ENCODE results near the gene GRK2. TPM values are rescaled to one million over a fixed set of nuclear protein-coding genes. Genes with fewer than 3 reads are reported as not detected.

The GRK2 gene
- total RNA-seq, 1 experiment from 2014 or later: 92.6 TPM

DNA sequence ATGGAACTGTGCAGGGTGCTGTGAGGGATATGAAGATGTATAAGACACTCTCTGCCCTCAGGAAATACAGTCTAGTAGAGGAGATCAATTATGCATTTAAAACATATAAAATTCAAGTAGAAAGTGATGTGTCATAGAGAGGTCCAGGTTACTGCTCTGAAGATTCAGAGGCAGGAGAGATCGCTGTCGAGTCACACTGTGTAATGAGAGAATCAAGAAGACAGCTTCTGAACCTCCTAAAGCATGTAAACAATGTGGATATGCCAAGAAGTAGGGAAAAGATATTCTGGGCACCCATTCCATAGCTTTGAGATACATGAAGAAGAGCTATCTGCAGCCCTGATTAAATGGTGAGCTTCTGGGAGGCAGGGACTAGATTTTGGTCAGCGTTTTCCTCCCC lies 53.7 kb downstream of the GRK2 start:
- H3K27ac ChIP-seq (ENCODE audit: low read depth, low read length, poor library complexity, severe bottlenecking): no peak overlapping the region
- H3K36me3 ChIP-seq (ENCODE audit: insufficient read depth, low read length, poor library complexity, severe bottlenecking): no peaks in the 10 kb centered on the region
- no peaks in the 10 kb centered on the region for H3K4me1 ChIP-seq (ENCODE audit: insufficient read depth, low read length, poor library complexity, severe bottlenecking)
- TF ChIP-seq EZH2 (IDR thresholded peaks at IDR 0.05; ENCODE audit: borderline replicate concordance, low read depth, low read length, poor library complexity, severe bottlenecking): no peak
- TF ChIP-seq, protein P1, sequence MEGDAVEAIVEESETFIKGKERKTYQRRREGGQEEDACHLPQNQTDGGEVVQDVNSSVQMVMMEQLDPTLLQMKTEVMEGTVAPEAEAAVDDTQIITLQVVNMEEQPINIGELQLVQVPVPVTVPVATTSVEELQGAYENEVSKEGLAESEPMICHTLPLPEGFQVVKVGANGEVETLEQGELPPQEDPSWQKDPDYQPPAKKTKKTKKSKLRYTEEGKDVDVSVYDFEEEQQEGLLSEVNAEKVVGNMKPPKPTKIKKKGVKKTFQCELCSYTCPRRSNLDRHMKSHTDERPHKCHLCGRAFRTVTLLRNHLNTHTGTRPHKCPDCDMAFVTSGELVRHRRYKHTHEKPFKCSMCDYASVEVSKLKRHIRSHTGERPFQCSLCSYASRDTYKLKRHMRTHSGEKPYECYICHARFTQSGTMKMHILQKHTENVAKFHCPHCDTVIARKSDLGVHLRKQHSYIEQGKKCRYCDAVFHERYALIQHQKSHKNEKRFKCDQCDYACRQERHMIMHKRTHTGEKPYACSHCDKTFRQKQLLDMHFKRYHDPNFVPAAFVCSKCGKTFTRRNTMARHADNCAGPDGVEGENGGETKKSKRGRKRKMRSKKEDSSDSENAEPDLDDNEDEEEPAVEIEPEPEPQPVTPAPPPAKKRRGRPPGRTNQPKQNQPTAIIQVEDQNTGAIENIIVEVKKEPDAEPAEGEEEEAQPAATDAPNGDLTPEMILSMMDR (conservative IDR thresholded peaks at IDR 0.05; ENCODE audit: low read depth, low read length): no peak
- H3K4me3 ChIP-seq (ENCODE audit: low read depth, low read length, poor library complexity, severe bottlenecking): no peak overlapping the region
- CTCF ChIA-PET: interaction anchor here (0.9 kb wide), 1 partner anchor 31 kb away, joined by 3 read pairs; no protein-coding TSS in a partner anchor
- POLR2A ChIA-PET (ENCODE audit: low non-redundant PET): no interaction called here
- DNase-seq (ENCODE audit: low spot score): no peak
- no TSS peak for BruUV-seq (replicated peaks)
- H3K9me3 ChIP-seq (ENCODE audit: low read depth, low read length, poor library complexity, severe bottlenecking): no peaks in the 10 kb centered on the region
- intact Hi-C loops (cut with micrococcal nuclease; ENCODE audit: unreplicated experiment): no loop called here
- H3K27me3 ChIP-seq (replicated peaks; ENCODE audit: insufficient read depth, low read depth, low read length, poor library complexity): no peaks in the 10 kb centered on the region

DNA sequence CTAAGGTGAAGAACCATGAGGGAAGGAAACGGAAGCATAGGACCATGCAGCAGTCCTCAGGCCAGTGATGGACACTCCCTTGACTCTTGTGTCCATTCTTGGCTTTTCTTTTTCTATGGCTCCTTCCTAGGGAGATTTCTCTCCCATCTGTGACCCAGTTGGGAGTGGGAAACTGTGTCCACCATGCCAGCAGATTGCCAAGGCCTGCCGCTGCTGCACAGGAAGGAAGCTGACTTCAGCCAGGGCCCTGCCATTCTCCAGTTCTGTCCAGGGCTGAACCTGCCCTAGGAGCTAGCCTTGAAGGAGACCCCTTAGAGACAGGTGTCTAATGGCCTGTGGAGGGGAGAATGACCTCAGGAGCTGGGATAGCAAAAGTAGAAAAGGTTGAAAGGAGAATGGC lies 54.4 kb downstream of the GRK2 start:
- no peak for DNase-seq (ENCODE audit: low spot score)
- no peak overlapping the region for H3K27ac ChIP-seq (ENCODE audit: low read depth, low read length, poor library complexity, severe bottlenecking)
- ChIA-PET POLR2A (ENCODE audit: low non-redundant PET) (no interaction called here), CTCF (interaction anchor here (0.9 kb wide), 1 partner anchor 31 kb away, joined by 3 read pairs; no protein-coding TSS in a partner anchor)
- intact Hi-C loops (cut with micrococcal nuclease; ENCODE audit: unreplicated experiment): no loop called here
- BruUV-seq (replicated peaks): no TSS peak
- no peaks in the 10 kb centered on the region for H3K4me1 ChIP-seq (ENCODE audit: insufficient read depth, low read length, poor library complexity, severe bottlenecking)
- no peak overlapping the region for H3K4me3 ChIP-seq (ENCODE audit: low read depth, low read length, poor library complexity, severe bottlenecking)
- TF ChIP-seq EZH2 (IDR thresholded peaks at IDR 0.05; ENCODE audit: borderline replicate concordance, low read depth, low read length, poor library complexity, severe bottlenecking): no peak
- TF ChIP-seq, protein P1 (conservative IDR thresholded peaks at IDR 0.05; ENCODE audit: low read depth, low read length): no peak
- H3K27me3 ChIP-seq (replicated peaks; ENCODE audit: insufficient read depth, low read depth, low read length, poor library complexity): no peaks in the 10 kb centered on the region
- H3K9me3 ChIP-seq (ENCODE audit: low read depth, low read length, poor library complexity, severe bottlenecking): no peaks in the 10 kb centered on the region
- no peaks in the 10 kb centered on the region for H3K36me3 ChIP-seq (ENCODE audit: insufficient read depth, low read length, poor library complexity, severe bottlenecking)

DNA sequence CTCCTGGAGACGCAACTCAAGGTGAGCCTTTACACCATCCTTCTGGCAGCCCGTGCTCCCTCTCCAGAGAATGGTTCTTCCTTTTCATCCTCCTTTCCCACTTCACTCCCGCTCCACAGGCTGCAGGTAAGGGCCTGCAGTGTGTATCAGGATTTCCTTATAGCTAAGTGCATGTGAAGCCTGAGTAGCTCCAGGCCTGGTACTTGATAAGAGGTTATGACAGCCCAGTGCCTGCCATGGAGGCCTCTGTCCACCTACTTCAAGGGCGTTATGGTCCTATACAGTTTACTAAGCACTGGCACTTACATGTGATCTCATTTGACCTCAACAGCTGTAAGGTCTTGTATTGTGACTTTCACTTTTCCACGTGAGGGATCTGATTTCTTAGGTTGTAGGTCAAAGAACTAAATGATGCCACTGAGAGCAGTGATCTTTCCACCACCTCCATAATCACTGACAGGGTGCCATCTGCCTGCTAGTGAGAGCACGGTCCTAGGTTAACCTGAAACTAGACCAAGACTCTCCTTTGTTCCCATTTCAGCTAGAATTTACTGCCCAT lies 55.1 kb downstream of the GRK2 start:
- Histone ChIP-seq H3K27me3 (replicated peaks; ENCODE audit: insufficient read depth, low read depth, low read length, poor library complexity) (no peaks in the 10 kb centered on the region), H3K27ac (ENCODE audit: low read depth, low read length, poor library complexity, severe bottlenecking) (no peak overlapping the region), H3K36me3 (ENCODE audit: insufficient read depth, low read length, poor library complexity, severe bottlenecking) (no peaks in the 10 kb centered on the region), H3K9me3 (ENCODE audit: low read depth, low read length, poor library complexity, severe bottlenecking) (no peaks in the 10 kb centered on the region), H3K4me1 (ENCODE audit: insufficient read depth, low read length, poor library complexity, severe bottlenecking) (no peaks in the 10 kb centered on the region), H3K4me3 (ENCODE audit: low read depth, low read length, poor library complexity, severe bottlenecking) (no peak overlapping the region)
- intact Hi-C loops (cut with micrococcal nuclease; ENCODE audit: unreplicated experiment): no loop called here
- ChIA-PET POLR2A (ENCODE audit: low non-redundant PET) (no interaction called here), CTCF (no interaction called here)
- no TSS peak for BruUV-seq (replicated peaks)
- TF ChIP-seq EZH2 (IDR thresholded peaks at IDR 0.05; ENCODE audit: borderline replicate concordance, low read depth, low read length, poor library complexity, severe bottlenecking): no peak
- TF ChIP-seq, protein P1 (conservative IDR thresholded peaks at IDR 0.05; ENCODE audit: low read depth, low read length): no peak
- DNase-seq (ENCODE audit: low spot score): no peak

Measured in A673 (cell line).